ENCODE measurements around the gene PBXIP1.

DNA sequence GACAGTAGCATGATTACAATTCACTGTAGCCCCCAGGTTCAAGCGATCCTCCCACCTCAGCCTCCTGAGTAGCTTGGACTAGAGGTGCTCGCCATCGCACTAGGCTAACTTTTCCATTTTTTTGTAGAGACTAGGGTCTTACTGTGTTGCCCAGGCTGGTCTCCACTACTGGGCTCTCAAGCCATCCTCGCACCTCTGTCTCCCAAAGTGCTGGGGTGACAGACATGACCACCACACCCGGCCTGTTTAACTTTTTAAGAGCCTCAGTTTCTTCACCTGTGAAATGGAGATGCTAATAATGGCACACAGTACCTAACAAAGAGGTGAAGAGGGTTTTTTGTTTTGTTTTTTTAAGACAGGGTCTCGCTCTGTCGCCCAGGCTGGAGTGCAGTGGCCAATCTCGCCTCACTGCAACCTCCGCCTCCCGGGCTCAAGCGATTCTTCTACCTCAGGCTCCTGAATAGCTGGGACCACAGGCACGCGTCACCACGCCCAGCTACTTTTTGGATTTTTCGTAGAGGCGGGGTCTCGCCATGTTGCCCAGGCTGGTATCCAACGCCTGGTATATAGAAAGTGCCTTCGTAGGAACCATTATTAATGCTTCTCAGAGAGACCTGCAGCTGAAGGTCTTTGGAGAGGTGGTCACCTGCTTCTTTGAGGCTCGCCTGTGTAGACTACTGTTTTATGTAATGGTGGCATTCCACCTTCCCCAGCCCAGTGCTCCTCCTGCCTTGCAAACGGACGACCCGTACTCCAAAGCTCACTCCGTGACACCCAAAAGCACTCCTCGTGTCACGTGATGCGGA, 19.9 kb downstream of the PBXIP1 start:
- TF ChIP-seq POLR2AphosphoS5 (IDR thresholded peaks at IDR 0.05; ENCODE audit: low read depth, low read length) (no peak), TAF1 (IDR thresholded peaks at IDR 0.05; ENCODE audit: borderline replicate concordance, insufficient read depth, low read length) (no peak)
- TF ChIP-seq, protein P1, sequence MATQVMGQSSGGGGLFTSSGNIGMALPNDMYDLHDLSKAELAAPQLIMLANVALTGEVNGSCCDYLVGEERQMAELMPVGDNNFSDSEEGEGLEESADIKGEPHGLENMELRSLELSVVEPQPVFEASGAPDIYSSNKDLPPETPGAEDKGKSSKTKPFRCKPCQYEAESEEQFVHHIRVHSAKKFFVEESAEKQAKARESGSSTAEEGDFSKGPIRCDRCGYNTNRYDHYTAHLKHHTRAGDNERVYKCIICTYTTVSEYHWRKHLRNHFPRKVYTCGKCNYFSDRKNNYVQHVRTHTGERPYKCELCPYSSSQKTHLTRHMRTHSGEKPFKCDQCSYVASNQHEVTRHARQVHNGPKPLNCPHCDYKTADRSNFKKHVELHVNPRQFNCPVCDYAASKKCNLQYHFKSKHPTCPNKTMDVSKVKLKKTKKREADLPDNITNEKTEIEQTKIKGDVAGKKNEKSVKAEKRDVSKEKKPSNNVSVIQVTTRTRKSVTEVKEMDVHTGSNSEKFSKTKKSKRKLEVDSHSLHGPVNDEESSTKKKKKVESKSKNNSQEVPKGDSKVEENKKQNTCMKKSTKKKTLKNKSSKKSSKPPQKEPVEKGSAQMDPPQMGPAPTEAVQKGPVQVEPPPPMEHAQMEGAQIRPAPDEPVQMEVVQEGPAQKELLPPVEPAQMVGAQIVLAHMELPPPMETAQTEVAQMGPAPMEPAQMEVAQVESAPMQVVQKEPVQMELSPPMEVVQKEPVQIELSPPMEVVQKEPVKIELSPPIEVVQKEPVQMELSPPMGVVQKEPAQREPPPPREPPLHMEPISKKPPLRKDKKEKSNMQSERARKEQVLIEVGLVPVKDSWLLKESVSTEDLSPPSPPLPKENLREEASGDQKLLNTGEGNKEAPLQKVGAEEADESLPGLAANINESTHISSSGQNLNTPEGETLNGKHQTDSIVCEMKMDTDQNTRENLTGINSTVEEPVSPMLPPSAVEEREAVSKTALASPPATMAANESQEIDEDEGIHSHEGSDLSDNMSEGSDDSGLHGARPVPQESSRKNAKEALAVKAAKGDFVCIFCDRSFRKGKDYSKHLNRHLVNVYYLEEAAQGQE (IDR thresholded peaks at IDR 0.05; ENCODE audit: insufficient read depth in 1 of 2, low read depth in 2 of 2, low read length in 2 of 2), result no peak
